ENCODE data around the gene FUT4.
"Not testable (repeated sequence)": the region's sequence is repeated elsewhere in the genome, so short reads cannot be mapped to it uniquely, and the experiment has no call there.

Gene FUT4

GRCh38 chr11:94567181-94567670 is 23.5 kb downstream of the FUT4 start, which contains the start of gene PIWIL4:
Gene PIWIL4, plus strand, starts transcription at chr11:94567368. Its CDS starts 151 bp downstream, at chr11:94567519.
- no peak for DNase-seq (ENCODE audit: low read depth, low spot score)

- DNase-seq (ENCODE audit: low read depth, low spot score) = no peak
These were observed 24.5 kb downstream of the FUT4 start for GRCh38 chr11:94568200-94568599.

- DNase-seq (ENCODE audit: low read depth, low spot score) = no peak
These were observed 25.0 kb downstream of the FUT4 start for GRCh38 chr11:94568717-94569116.

GRCh38 chr11:94572975-94573374 is 29.3 kb downstream of the FUT4 start:
- not testable (repeated sequence) for DNase-seq (ENCODE audit: low read depth, low spot score)

GRCh38 chr11:94574193-94574961 is 30.7 kb downstream of the FUT4 start:
- DNase-seq (ENCODE audit: low read depth, low spot score) = no peak

- DNase-seq (ENCODE audit: low read depth, low spot score) = no peak
These were observed 32.6 kb downstream of the FUT4 start for GRCh38 chr11:94576306-94576705.

GRCh38 chr11:94577841-94578240 is 34.1 kb downstream of the FUT4 start:
- no peak for DNase-seq (ENCODE audit: low read depth, low spot score)

- no peak for DNase-seq (ENCODE audit: low read depth, low spot score)
These were observed 38.2 kb downstream of the FUT4 start for GRCh38 chr11:94581926-94582325.

- DNase-seq (ENCODE audit: low read depth, low spot score) = no peak
These were observed 39.6 kb downstream of the FUT4 start for GRCh38 chr11:94583213-94583865.

GRCh38 chr11:94583866-94584500 is 40.3 kb downstream of the FUT4 start:
- no peak for DNase-seq (ENCODE audit: low read depth, low spot score)

GRCh38 chr11:94584978-94585377 is 41.3 kb downstream of the FUT4 start:
- DNase-seq (ENCODE audit: low read depth, low spot score) = no peak

- DNase-seq (ENCODE audit: low read depth, low spot score) = no peak
These were observed 41.7 kb downstream of the FUT4 start for GRCh38 chr11:94585399-94585798.

- DNase-seq (ENCODE audit: low read depth, low spot score) = no peak
These were observed 42.8 kb downstream of the FUT4 start for GRCh38 chr11:94586546-94586945.

GRCh38 chr11:94586978-94587377 is 43.3 kb downstream of the FUT4 start:
- DNase-seq (ENCODE audit: low read depth, low spot score) = no peak

GRCh38 chr11:94588366-94588942 is 44.7 kb downstream of the FUT4 start:
- no peak for DNase-seq (ENCODE audit: low read depth, low spot score)

GRCh38 chr11:94590352-94591041 is 46.8 kb downstream of the FUT4 start:
- no peak for DNase-seq (ENCODE audit: low read depth, low spot score)

- DNase-seq (ENCODE audit: low read depth, low spot score) = no peak
These were observed 49.3 kb downstream of the FUT4 start for GRCh38 chr11:94593030-94593429.

- no peak for DNase-seq (ENCODE audit: low read depth, low spot score)
These were observed 51.4 kb downstream of the FUT4 start for GRCh38 chr11:94595076-94595475.

- no peak for DNase-seq (ENCODE audit: low read depth, low spot score)
These were observed 54.2 kb downstream of the FUT4 start for GRCh38 chr11:94597896-94598295.

Data from activated CD4-positive, CD25-positive, alpha-beta regulatory T cell treated with anti-CD3 and anti-CD28 coated beads, Interleukin-2, amount 50 U/mL, for 16 hours (primary cell).